Inferior parietal cortex (tissue), 1 donor: ENCODE results near the gene DNAJC4.

Experiments
- DNase-seq: peaks from one replicate; pipeline ENCODE4 v3.0.0-alpha.2; 2016; ENCODE audit errors: extremely low spot score

DNAJC4 gene, protein sequence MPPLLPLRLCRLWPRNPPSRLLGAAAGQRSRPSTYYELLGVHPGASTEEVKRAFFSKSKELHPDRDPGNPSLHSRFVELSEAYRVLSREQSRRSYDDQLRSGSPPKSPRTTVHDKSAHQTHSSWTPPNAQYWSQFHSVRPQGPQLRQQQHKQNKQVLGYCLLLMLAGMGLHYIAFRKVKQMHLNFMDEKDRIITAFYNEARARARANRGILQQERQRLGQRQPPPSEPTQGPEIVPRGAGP

DNA sequence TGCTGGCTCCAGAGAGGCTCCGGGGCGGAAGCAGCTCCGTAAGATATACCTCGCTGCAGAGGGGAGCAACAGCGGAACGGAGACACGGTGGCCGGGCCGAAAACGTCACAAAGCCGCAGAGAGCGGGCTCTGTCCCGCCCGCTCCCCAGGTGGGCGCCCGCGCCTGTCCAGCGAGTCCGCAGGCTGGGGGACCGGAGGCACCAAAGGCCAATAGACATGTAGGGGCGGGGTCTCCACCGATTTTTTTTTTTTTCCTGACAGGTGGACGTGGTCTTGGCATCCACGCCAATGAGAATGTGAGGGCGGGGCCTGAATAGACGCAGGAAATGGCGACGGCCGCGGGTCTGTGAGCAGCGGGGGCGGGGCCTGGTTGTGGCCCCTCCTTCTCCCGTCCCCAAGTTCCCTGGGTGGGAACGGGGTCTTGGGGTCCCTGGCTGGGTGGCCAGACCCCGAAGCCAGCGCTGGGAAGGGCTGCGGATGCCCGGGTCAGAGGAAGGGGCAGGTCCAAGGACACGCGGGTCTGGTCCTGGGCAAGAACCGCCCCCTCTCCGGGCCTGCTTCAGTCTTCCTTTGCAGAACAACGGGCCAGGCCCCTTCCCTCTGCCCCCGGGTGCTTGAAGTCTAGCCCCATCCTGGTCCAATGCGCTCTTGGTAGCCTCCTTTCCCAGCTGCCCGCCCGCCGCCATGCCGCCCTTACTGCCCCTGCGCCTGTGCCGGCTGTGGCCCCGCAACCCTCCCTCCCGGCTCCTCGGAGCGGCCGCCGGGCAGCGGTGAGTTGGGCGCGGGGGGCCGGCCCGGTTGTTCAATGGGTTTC, at the start of gene DNAJC4:
Gene DNAJC4, plus strand, starts transcription at position 378 of the 814 bp plus-strand sequence. Its CDS starts 307 bp downstream, at position 685.
- DNase-seq, result peak; percentile 93

DNA sequence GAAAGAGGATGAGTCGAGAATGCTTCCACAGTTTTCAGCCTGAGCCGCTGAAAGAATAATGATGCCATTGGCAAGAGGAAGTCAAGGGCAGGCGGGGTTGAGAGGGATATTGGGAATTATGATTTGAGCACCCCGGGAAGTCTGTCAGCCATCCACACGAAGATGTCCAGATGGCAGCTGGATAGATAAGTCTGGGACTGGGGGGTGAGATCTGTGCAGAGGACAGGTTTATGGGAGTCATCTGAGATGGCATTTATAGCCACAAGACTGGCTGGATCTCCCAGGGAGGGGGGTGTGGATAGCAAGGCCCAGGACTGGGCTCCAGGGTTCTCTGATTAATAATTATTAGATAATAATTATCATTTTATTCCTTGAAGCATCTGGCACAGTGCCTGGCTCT, 49.5 kb upstream of the DNAJC4 start:
- no peak for DNase-seq

DNA sequence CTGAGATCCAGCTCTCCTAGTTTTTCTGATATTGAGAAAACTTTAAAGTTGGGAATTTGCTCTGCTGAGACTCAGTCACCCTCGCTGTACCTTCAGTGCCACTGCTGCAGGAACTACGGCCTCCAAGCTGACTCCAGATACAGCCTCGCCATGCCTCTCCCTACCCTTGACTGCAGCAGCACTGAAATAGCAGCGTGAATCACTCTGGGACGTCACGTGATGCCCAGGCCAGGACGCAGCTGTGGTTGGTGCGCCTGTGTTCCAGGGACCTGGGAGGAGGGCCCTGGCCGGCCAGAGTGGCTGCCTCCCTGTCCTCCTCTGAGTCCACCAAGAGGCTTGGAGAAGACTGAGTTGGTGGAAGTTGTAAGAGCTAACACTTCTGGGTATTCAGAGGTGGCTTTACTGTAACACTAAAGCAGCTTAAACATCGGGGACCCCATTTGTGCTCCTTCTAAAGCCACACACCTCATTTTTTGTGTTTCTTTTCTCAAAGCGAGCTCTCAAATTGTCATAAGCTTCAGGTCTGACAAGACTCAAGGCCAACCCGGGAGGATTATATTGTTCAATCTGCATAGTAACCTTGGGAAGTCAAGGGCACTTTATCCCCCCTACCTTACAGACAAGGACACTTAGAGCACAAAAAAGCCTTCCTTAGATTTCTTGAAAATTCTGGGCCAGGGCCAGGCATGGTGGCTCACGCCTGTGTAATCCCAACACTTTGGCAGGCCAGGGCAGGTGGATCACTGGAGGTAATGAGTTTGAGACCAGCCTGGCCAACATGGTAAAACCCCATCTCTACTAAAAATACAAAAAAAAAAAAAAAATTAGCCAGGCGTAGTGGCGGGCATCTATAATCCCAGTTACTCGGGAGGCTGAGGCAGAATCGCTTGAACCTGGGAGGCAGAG, 48.6 kb upstream of the DNAJC4 start:
- peak; percentile 88 for DNase-seq

DNA sequence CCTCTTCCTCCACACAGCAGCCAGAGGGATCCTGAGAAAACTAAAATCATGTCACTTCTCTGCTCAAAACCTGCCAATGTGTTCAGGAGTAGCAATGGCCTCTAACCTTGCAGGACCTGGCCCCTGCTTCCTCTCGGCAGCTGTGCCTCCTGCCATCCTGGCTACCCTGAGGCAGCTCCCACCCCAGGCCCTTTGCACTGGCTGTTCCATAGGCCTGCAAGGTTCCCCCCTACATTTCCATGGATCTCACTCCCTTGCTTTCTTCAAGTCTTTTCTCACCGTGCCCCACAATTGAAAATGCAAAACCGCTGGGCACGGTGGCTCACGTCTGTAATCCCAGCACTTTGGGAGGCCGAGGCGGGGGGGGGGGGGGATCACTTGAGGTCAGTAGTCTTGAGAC, 46.5 kb upstream of the DNAJC4 start:
- DNase-seq, result no peak

DNA sequence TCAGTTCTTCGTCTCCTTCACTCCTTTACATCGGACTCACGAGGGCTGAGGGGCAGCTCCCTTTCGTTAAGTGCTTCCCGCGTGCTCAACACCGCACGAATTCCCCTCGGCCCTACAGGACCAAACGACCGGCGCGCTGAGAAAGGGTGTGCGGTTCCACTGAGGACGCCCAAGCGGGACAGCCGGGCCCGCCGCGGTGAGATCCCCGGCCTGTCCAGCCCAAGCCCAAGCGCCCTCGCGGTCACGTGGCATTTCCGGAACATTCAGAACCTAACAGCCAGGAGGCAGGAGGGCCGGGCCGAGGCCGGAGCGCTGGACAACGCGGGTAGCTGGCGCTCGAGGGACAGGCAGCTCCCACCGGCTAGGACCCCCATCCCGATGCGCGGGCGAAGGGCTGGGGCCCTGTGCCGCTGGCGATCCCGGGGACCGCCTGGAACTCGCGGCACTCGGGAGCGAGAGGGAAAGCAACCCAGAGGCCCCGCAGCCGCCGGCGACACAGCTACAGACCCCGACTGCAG, 45.1 kb upstream of the DNAJC4 start:
- peak; percentile 82 for DNase-seq

DNA sequence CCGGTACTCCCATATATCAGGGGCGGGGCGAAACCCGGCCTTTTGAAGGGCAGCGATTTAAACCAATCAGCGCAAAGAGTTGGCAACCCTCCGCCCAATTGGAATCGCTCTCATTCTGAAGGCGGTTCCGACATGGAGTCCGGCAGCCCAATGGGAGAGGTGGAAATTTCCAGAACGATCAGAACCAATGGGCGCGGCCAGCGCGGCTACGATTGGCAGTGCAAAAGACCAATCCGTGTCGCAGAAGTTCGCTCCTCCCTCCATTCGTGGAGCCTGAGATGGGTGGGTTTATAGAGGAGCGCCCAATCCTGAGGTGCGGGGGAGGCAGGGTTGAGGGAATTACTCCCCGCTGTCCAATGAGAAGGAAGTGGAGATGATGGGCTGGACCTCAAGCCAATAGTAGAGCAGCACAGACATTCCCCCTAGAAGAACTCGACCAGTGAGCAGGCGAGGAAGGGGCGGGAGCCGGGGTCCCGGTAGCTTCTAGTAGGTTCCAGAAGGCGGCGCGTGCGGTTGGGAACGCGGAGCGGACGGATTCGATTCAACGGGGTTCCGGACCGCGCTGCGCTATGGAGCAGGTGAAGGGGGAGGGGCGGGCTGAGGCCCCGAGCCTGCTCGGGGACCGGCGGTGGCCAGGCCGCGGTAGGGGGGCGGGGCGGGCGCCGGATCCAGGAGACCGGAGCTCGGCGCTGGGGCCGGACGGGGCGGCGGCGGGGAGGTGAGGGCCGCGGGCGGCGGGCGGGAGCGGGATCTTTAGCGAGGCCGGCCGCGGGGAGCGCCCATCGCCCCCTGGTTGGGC, 44.5 kb upstream of the DNAJC4 start, which contains the start of gene STIP1:
Gene STIP1, plus strand, starts transcription at position 479 of the 799 bp plus-strand sequence. Its CDS starts 91 bp downstream, at position 570.
- DNase-seq, result peak; percentile 100

DNA sequence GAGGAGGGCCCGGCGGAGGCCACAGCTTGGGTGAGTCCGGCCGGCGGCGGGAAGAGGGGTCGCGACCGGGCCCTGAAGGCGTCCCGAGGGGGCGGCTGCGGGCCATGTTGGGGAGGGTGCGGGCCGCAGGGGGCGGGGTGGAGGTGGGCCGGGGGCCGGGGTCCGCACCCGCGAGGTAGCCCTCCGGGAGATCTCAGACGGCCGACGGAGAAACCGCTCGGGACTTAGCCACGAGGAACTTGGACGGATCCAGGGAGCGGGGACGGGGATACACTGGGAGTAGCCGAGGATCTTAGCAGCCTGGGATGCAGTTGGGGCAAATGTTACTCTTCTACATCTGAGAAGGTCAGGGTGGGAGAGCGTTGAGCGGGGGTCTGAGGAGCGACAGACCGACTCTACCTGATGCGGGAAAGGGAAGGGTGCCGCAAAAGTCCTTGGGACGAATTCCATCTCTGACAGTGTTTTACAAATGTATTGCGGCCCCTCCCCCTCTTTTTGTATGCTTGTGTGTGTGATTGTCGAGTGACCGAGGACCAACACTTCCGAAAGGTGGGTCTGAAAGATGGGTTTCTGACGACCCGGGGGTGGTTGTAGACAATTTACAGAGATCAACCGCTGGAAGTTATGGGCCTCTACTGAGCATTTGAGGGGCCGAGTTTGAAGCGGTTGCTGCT, 43.7 kb upstream of the DNAJC4 start:
- DNase-seq, result no peak

DNA sequence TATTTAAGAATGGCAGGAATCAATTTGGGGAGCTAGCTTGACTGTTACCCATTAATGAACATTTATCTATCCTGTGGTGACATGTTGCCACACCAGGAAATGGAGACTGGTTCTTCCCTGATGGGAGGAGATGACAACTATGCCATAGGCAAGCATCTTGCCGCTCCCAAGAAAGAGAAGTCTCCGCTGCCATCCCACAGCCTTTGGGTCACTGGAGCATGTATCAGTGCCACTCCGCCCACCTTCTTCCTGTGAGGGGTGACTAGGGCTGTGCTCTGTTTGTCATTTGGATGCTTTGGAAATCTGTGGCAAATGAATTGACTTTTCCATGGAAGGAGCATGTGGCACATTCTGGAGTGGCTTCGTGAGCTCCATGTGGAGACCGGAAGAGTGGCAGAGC, 37.9 kb upstream of the DNAJC4 start:
- DNase-seq, result no peak

DNA sequence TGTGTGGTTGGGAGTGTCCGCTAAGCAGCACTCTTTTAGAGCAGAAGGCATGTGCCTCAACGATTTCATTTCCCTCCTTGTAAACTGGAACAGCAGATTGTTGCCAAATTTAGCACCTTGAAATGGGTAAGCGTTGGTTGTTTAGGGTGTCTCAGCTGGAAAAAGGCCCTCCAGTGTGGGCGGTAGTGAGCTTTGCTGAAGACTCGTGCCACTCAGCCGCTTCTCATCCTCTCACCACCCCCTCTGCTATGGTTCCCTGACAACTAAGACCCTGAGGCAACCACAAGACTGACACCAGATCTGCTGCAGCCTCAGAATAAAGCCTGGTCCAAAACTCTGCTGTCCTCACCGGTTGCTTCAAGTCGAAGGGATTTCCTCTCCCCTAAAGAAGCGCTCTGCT, 33.7 kb upstream of the DNAJC4 start:
- DNase-seq, result peak; percentile 42

DNA sequence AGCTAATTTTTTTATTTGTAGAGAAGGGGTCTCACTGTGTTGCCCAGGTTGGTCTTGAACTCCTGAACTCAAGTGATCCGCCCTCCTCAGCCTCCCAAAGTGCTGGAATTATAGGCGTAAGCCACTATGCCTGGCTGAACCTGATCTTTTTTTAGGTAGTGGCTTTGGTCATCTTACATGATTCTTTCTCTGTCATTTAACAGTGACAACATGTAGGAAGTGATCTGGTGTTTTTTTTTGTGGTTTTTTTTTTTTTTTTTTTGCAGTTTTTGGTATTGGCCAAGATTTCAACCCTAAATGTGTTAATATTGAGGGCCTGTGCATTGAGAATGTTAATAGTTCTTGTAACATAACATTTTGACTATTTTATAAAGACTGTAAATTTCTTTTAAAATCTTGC, 31.8 kb upstream of the DNAJC4 start:
- no peak for DNase-seq

DNA sequence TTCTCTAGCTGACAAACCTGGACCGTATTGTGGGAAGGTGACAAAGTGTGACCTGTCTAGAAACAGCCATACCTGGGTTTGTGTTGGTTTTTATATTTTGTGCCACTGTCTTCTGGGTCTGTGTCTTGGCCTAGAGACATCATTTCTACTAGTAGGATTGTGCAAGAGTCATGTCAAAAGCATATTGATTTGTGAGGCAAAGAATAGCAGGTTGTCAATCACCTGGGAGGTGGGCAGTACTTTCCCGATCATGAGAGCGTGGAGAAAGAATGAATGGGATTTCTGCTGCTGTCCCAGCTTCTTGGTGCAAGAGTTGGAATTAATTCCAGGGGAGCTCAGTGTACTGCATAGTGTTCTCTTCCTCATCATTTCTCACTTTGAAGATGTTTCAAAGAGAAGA, 28.8 kb upstream of the DNAJC4 start:
- DNase-seq, result no peak

DNA sequence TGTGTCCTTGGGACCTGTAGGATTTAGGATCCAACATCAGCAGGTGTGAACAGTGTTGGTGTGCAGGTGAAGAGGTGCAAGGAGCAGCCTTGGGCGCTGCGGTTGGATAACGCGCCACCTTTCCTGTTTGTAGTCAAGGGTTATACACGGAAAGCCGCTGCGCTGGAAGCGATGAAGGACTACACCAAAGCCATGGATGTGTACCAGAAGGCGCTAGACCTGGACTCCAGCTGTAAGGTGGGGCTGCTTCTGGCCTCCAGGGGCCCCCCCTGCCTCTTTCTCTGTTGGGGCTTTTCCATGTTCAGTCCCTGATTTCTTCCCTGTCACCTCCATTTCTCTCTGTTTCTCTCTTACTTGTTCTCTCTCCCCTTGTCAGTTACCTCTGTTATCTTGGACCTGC, 27.4 kb upstream of the DNAJC4 start:
- no peak for DNase-seq

DNA sequence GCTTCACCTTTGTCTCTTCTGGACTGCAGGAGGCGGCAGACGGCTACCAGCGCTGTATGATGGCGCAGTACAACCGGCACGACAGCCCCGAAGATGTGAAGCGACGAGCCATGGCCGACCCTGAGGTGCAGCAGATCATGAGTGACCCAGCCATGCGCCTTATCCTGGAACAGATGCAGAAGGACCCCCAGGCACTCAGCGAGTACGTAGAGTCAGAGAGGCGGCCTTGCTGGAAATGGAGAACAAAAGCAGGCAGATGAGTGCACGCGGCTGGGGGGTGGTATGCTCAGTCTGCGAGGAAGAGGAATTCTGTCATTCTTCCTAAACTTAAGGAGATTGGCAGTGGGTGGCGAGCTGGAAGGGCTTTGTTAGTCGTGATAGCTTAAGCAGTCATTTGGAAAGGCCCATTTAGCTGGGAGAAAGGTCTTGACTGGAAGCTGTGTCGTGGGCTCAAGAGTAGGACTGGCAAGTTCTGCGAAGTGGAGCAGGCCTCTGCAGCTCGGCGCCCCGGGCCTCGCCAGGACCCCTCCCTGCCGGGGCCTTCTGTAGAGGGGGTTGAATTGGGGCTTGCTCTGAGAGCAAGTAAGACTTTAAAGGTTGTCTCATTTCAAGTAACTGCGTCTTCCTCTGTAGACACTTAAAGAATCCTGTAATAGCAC, 26.8 kb upstream of the DNAJC4 start:
- no peak for DNase-seq

DNA sequence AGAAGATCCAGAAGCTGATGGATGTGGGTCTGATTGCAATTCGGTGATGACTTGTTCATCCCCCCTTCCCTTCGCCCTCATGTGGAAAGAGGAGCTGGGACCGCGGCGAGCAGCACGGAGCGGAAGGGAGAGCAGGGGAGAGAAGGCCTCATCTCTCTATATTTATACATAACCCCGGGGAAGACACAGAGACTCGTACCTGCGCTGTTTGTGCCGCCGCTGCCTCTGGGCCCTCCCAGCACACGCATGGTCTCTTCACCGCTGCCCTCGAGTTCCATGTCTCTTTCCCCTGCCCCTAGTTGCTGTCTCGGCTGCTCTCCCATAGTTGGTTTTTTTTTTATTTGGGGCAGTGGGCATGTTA, 26.3 kb upstream of the DNAJC4 start:
- no peak for DNase-seq

DNA sequence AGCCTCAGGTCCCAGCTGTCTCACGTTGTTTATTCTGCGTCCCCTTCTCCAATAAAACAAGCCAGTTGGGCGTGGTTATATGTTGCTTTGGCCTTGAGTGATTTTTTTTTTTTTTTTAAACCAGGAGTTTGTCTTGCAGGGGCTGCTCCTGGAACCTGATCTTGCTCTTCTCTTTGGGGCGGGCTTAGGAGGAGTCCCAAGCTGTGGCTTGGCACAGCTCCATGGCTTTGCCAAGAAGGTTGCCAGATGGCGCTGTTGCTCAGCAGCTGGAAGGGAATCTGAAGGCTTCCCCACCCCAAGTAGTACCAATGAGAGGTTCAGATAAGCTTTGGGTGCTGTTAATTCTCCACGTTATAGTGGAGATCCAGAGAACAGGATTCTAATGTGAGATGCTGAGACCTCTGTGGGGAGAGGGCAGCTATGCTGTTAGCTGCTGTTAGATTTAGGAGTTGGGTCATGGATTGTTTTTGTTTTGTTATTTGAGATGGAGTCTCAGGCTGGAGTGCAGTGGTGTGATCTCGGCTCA, 25.8 kb upstream of the DNAJC4 start:
- DNase-seq, result peak; percentile 93

DNA sequence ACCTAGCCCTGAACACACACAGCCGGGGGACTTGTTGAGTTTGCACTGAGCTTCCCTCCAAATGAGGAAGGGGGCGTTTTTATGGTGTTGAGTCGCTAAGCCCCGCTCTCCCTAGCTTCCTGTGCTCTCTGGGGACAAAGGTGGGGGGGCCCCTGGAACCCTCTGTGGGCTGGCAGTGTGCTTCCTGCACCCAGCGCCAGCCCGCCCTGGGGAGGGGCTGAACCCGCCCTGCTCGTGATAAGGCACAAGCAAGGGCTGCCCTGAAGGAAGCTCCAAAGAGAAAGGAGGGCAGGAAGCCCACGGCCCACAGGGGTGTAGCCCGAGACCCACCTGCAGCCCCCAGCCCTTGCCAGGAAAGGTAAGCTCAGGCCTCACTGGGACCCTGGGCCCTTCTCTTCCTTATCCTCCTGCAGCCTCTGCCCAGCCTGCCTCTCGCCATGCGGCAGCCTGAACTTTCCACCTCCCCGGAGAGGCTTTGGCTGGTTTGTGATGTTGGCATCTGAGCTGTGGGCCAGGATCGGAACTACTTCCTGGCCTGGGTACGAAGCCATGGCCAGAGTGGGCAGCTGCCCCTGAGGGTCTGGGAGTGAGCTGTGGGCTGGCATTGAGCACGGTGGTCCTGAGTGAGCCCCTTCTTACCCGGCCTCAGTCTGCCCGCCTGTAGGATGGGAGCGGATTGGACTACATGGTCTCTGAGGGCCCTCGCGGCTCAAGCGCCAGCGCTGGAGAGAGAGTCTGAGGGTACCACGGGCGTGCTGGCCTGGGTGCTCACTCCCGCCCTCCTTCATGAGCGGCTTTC, 23.7 kb upstream of the DNAJC4 start, which contains the start of gene FERMT3:
Gene FERMT3, plus strand, starts transcription at position 265 of the 799 bp plus-strand sequence. CDS start 644 bp downstream, outside the sequence.
- DNase-seq, result no peak

DNA sequence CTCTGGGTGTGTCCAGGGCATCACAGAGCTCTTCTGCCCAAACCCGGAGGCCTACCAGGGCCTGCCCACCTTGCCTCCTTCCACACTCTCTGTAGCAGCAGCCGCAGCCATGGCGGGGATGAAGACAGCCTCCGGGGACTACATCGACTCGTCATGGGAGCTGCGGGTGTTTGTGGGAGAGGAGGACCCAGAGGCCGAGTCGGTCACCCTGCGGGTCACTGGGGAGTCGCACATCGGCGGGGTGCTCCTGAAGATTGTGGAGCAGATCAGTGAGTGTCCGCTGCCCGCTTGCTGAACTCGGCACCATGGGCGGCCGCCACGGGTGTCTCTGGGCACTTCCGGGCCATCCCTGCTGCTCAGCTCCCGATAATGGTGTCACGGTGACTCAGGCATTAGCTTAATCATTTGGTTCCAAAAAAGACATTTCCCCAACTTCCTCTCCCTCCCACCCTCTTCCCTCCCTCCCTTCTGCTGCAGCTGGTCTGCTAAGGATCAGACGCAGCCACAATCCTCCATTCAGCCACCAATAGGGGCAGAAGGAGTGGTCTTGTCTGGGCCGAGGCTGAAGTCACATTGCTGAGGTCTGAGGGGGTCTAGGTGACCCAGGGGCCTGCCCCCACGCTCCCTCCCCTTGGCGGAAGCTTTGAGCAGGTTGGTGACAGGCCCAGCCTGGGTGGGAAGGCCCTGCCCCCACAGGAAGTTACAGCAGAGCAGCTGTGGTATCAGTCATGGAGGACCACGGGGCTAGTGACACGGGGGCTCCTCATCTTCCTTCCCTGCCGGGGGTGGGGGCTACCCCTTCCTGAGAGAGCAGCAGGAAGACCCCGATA, 22.9 kb upstream of the DNAJC4 start:
- DNase-seq, result no peak
